Mammary epithelial cell (primary cell): ENCODE data around the gene RTP5.

Experiments
- CTCF ChIP-seq, 2 donors: IDR thresholded peaks in 1 of 2; conservative IDR thresholded peaks in 1 of 2; 2 replicates each; pipeline ENCODE4 v1.5.1; 2011 to 2012; ENCODE audit warnings: inconsistent platforms in 2 of 2, low read length in 2 of 2, mild to moderate bottlenecking in 2 of 2, control low read depth in 1 of 2, low read depth in 1 of 2; ENCODE audit not compliant: insufficient read depth in 1 of 2; ENCODE audit errors: extremely low read depth in 1 of 2
- EZH2 ChIP-seq: IDR thresholded peaks from 2 replicates; pipeline ENCODE4 v1.6.1; 2012; ENCODE audit warnings: low read length, inconsistent platforms, borderline replicate concordance

- no peak for TF ChIP-seq CTCF (conservative IDR thresholded peaks at IDR 0.05 in 1 of 2, IDR thresholded peaks at IDR 0.05 in 1 of 2; ENCODE audit: extremely low read depth in 1 of 2, insufficient read depth in 1 of 2, low read depth in 1 of 2, low read length in 2 of 2)
- no peak for TF ChIP-seq EZH2
Observed at GRCh38 chr2:241892299-241893137, 23.0 kb downstream of the RTP5 start.
